Hippocampal formation (tissue), 2 donors: Measurements from ENCODE around the gene PHETA1.

Source experiments
- DNase-seq, 2 donors: peaks; one replicate each; lab custom pipeline; 2025; lab: John Stamatoyannopoulos, UW

PHETA1 gene, protein sequence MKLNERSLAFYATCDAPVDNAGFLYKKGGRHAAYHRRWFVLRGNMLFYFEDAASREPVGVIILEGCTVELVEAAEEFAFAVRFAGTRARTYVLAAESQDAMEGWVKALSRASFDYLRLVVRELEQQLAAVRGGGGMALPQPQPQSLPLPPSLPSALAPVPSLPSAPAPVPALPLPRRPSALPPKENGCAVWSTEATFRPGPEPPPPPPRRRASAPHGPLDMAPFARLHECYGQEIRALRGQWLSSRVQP

DNA sequence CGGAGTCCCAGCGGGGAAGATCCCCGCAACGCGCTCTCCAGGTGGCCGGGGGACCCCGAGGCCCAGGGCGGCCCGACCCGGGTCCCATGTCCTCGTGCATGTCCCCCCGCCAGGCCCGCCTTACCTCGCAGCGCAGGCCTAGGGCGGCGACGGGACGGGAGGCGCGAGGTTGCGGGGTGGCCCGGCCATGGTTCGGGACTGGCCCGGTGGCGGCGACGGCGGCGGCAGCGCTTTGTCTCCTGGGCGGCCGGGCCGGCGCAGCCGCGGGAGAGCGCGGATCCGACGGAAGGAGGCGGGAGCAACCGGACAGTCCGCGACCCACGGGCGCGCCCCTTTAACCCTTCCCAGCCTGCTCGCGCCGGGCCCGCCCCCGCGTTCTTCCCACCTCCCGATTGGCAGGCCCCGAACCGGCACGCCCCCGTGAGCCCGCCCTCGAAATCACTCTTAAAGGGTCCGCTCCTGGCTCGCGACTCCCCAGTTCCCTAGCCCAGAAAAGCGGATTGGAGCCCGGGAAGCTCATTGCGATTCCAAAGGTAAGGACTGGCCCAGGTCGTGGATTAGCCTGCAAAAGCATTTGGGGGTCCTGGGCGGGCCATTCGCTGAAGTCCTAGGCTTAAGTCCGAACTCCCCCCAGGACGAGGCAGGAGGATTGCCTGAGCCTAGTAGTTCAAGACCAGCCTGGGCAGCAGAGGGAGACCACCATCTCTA, at the start of gene PHETA1:
PHETA1 (minus strand) TSS at position 308 of the 708 bp plus-strand sequence. CDS start 5,668 bp downstream, outside the sequence.
- DNase-seq: peak; percentile 83 to 92

DNA sequence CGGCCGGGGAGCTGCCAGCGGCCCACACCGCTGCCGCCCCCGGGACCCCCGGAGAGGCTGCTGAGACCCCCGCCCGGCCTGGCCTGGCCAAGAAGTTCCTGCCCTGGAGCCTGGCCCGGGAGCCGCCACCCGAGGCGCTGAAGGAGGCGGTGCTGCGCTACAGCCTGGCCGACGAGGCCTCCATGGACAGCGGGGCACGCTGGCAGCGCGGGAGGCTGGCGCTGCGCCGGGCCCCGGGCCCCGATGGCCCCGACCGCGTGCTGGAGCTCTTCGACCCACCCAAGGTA, 49.6 kb upstream of the PHETA1 start:
- DNase-seq: no peak

DNA sequence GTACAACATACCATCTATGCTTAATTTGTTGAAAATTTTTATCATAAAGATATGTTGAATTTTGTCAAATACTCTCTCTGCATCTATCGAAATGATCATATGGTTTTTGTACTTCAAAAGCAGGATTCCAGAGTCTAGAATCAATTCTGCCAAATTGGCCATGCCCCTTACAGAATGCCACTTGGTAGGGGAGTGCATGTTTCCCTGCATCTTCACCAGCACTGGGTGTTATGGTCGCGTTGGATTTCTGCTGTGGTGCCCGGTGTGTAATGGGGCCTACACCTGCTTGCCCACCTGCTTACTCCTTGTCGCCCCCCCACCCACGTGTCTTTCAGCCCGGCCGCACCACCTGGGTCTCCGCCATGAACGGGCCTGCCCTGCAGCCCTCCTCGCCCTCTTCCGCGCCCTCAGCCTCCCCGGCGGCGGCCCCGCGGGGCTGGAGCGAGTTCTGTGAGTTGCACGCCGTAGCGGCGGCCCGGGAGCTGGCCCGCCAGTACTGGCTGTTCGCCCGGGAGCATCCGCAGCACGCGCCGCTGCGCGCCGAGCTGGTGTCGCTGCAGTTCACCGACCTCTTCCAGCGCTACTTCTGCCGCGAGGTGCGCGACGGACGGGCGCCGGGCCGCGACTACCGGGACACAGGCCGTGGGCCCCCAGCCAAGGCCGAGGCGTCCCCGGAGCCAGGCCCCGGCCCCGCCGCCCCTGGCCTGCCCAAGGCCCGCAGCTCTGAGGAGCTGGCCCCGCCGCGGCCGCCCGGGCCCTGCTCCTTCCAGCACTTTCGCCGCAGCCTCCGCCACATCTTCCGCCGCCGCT, 49.1 kb upstream of the PHETA1 start:
- no peak for DNase-seq

DNA sequence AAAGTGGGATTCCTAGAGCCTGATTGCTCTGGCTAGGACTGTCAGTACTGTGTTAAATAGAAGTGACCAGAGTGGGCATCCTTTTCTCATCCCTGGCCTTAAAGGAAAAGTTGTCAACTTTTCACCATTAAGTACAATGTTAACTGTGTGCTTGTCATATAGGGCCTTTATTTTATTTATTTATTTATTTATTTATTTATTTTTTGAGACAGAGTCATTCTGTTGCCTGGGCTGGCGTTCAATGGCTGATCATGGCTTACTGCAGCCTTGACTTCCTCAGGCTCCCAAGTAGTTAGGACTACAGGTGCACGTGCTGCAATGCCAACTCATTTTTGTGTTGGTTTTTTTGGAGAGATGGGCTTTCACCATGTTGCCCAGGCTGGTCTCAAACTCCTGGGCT, 48.4 kb upstream of the PHETA1 start:
- no peak for DNase-seq

DNA sequence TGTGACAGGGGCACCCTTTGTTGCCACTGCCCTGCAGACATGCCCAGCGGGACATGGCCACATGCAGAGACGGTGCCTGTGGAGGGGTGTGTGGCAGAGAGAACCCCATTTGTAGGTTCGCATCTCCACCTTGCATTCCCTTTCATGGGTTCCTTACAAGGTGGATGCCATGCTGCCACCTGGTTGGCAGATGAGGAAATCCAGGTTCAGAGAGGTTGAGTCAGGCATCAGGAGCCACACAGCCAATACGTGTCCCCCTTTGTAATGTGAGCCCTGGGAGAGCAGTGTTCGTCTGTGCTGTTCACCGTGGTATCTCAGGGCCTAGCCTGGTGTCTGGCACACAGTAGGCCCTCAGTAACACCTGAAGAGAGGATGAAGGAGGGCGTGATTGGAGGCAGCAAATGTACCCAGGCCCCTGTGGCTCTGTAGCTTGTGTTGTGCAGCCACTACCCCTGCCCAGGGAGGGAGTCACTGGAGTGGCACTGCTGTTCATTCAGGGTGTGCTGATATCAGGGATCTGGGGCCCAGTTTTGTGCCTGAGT, 45.9 kb upstream of the PHETA1 start:
- no peak for DNase-seq

DNA sequence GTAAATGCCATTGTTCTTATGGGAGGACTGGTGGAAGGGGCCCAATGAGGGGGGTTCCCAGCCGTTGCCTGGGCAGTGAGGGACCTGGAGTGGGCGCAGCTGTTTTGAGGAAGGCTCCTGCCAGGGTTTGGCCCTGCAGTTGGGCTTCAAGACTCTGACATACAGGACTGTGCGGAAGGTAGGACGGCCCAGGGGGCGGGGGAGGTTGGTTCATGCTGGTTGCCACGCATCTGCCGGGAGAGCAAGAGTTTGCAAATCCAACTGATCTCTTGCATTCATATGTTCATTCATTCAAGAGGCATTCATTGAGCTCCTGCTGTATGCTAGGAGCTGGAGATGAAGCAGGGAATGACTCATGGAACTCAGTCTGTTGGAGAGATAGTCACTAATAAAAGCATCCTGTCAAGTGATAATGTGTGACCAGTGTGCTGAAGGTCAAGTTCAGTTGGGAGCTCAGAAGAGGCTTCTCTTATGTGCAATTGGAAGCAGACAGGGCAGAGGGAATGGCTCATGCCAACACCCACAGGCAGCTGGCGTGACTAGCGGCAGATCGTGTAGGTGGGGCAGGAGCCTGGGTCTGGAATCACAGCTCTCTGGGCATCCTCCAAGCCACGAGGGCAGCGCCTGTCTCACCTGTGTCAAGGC, 44.7 kb upstream of the PHETA1 start:
- DNase-seq: no peak

DNA sequence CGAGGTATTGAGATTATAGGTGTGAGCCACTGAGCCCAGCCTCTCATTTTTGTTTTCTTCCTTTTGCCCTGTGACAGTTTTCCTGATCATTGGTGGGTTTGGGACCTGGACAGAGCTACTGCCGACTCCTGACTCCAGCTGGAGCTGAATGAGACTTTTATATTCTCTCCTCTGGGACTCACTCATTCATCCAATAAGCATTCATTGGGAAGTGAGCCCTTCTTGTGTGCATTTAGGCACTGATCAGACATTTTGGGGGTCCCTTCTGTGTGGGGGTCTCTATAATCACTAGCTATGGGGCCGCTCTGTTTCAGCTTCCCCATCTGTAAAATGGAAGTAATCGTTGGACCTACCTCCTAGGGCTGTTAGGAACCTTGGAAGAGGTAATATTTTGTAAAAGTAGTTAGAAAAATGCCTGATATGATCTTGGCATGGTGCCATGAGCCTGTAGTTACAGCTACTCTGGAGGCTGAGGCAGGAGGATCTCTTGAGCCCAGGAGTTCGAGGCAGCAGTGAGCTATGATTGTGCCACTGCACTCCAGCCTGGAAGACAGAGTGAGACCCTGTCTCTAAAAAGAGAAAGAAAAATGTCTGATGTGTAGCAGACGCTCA, 44.0 kb upstream of the PHETA1 start:
- DNase-seq: no peak

DNA sequence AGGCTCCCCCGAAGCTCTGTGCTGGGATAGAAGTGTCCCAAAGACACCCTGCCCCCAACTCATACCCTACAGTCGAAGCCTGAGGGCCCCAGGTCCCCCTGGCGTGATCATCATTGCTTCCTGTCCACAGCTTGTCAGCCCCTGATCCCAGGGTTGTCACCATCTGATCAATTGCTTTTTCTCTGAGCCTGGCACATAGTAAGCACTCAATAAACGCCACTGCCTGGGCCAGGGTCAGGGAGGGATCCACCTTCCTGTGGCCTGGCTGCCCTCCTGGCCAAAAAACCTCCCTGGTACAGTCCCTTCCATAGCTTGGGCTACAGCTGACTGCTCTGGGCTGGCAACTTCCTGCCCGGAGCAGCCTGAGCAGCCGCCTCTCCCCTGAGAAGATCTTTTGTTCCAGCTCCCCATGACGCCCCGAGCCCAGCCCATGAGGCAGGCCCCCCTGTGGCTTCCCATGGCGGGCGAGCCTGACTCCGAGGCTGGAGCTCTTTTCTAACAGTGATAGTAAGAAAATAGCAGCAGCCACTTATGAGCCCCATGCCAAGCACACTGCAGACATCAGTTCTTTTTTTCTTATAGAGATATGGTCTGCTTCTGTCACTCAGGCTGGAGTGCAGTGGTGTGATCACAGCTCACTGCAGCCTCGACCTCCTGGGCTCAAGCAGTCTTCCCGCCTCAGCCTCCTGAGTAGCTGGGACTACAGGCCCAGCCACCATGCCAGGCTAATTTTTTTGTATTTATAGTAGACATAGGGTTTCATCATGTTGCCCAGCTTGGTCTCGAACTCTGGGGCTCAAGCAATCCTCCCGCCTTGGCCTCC, 43.3 kb upstream of the PHETA1 start:
- DNase-seq: peak; percentile 39 to 44

DNA sequence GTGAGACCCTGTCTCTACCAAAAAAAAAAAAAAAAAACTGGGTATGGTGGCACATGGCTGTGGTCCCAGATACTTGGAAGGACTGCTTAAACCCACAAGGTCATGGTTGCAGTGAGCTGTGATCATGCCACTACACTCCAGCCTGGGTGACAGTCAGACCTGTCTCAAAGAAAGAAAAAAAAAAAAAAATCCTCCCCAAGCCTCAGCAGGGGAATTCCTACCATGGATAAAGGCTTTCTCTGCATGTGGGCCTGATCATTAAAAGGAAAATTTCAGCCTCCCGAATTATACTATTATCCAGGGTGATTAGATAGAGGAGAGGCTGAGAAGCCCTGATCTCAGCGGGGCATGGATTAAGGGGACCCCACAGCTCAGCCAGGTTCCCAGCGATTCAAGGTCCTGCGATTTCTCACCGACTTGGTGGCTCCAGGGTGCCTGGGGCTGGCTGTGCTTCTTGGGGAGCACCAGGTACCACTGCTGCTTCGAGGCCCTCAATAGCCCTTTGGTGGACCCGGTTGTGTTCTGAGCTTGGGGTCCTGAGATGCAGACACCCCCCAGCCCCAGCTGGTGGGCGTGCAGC, 42.4 kb upstream of the PHETA1 start:
- no peak for DNase-seq

DNA sequence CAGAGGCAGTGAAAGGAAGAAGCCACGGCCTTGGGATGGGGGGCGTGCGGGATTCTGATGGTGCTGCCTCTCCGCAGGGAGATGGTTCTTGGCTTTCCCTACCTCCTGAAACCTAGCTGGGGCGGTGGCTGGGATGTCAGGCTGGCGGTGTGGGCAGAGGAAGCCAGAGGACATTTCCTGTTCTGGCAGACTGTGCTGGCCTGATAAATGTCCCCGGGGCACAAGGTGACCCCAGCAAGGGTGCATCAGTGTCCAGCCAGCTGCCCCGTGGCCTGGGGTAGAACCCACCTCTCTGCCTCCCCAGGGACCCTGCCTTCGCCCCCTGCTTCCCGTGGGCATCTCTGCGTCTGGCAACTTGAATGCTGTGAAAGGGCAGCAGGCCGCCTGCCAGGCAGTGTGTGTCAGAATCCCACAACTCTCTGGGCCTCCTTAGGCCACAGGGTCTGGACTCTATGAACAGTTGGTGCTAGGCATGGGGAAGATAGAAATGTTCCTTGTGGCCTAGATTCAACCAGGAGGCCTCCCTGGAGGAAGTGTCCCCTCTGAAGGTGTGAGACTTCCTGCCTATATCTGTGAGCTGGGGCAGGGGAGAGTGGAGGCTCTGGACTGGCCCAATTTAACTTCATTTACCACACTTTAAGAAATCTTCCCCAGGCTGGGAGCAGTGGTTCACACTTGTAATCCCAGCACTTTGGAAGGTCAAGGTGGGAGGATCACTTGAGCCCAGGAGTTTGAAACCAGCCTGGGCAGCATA, 41.7 kb upstream of the PHETA1 start:
- no peak for DNase-seq

DNA sequence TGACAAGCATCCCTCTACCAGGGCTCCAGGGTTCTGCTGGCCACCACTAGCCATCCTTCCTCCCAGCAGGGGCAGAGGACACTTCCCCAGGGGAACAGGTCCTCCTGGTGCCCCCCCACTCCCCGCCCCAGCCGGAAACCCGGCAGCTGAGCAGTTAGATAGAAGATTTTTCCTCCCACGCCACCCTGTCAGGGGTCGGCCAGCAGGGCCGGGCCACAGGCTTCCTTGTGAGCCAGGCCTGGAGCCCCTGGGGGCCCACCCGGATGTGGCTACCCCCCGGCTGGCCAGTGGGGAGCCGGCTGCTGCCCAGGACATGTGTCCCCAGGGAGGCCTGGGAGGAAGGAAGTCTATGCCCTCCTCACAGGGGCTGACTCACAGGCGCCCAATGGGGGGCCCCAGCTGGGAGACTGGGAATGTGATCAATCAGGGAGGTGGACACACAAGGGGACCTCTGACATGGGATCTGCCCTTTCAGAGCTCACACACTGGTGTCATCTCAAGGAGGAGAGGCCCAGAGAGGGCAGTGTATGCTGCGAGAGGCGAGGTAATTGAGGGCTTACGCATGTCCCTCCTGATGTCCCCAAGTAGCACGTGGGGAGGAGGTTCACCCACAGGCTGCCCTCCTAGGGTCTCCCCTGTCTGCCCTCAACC, 41.0 kb upstream of the PHETA1 start:
- DNase-seq: peak in 1 of 2 donors; percentile 39

DNA sequence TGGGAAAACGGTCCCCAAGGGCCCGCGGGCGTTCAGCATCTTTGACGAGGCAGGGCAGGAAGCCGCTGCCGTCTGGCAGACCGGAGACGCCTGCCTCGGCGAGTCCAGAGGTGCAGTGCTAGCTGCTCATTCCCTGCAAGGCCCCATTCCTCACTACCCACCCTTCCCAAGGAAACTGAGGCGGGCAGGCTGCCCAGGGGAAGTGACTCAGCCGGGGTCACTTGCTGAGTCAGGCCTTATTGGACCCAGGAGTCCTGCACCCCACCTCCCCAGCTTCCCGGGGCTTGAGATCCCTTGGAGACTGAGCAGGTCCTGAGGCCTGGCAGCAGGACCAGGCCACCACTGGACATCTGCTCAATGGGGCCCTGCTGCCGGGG, 40.5 kb upstream of the PHETA1 start:
- no peak for DNase-seq

DNA sequence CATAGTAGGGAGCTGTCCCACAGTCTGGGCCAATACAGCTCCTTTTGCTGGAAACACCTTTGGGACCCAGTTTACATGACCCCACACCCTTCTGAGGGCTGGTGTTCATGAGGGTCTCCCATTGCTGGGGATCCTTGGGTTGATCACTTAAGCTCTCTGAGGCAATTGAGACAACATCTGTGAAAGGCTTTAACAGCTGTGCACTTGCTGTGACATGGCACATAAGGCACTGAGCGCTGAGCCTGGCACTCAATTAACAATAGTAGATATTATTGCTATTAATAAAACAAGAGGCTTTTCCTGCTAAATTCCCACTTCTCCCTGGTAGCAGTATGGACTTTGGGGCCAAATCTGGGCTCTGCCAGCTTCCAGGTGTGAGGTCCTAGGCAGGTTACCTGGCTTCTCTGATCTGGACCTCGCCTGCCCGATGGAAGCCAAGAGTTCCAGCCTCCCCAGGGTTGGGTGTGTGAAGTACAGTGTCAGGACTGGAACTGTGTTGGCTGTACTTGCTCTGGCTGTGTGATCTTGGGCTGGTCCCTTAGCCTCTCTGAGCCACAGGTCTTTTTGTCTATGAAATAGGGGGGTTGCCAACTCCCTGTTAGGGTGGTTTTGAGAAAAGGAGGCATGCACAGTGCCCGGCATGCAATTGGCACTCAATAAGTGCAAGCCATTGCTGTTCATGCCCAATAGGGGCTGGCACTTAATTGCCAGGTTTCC, 39.9 kb upstream of the PHETA1 start:
- DNase-seq: no peak

DNA sequence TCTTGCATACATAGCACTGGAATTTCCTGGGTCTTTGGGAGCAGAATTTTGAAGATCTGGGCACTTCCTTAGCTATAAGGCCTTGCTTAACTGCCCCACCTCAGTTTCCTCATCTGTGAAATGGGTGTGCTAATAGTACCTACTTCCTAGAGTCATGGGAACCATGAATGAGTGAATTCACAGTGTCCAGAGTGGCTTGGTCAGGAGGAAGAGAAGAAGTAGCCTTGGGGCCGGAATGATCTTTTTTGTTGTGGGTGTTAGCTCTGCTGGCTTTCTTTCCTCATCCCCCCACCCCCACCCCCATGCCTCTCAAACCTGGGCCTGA, 39.2 kb upstream of the PHETA1 start:
- DNase-seq: no peak

DNA sequence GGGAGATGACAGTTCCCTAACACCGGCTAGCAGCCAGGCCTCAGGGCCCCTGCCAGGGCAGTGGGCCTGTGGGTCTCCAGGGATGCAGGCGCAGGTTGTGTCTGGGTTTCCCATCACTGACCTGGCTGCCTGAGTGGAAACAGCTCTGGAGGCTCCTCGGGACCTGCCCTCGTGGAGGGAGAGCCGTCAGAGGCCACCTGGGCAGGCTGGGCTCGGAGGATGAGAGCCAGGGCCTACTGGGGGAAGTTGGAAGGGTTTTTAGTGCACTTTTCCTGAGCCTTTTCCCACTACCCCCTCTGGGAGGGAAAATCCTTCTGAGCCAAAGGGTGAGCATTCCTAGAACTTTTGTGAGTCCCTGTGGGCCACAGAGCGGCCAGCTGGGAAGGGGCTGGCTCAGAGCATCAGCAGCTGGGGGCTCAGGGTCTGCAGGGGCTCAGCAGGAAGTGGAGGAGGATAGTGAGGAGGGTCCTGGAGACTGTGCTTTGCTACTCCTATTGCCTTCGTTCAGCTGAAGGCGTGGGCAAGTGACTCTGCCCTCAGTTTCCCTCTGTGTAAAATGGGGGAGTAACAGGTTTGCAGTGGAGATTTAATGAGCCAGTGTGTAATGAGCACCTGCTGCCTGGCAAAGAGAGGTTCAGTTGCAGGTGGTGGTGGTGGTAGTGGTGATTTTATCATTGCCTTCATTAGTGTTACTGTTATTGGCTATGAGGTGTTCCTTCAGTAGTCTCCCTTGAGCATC, 38.7 kb upstream of the PHETA1 start:
- no peak for DNase-seq

DNA sequence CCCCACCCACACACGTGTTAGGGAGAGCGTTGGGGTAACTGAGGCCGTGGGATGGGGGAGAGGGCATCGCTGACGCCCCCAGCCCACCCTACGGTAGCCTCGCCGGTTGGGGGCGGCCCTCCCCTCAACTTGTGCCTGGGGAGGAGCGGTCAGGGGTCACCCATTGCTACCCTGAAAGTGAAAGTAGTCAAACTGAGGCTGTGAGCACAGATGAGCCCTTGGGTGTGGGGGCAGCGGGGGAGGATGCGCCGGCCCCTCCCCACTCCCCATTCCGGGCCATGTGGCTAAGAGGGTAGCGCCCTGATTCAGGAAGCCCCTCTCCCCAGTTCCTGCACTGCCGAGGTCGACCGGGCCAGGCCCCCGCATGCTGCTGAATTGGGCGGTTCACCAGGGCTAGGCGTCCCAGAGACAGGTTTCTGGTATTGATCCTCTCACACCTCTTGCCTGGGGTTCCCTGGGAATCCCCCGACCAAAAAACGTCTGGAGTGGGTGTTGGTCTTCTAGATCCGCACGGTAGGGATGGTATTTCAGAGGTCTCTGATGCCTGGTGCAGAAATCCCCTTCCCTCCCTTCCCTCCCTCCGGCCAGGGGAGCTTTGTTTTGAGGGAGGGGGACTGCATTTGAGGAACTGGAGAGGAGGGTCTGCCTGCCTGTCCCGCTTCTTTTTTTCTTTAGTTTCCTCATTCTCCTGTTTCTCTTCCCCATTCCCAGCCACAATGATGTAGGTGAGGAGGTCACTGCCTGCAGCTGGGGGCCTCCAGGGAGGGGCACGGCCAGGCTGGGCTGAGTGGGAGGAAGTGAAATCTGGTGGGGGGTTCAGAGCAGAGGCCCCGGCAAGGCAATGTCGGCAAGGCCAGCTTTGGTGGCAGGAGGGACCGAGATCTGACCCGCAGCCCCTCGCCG, 37.8 kb upstream of the PHETA1 start:
- DNase-seq: peak in 1 of 2 donors; percentile 31

DNA sequence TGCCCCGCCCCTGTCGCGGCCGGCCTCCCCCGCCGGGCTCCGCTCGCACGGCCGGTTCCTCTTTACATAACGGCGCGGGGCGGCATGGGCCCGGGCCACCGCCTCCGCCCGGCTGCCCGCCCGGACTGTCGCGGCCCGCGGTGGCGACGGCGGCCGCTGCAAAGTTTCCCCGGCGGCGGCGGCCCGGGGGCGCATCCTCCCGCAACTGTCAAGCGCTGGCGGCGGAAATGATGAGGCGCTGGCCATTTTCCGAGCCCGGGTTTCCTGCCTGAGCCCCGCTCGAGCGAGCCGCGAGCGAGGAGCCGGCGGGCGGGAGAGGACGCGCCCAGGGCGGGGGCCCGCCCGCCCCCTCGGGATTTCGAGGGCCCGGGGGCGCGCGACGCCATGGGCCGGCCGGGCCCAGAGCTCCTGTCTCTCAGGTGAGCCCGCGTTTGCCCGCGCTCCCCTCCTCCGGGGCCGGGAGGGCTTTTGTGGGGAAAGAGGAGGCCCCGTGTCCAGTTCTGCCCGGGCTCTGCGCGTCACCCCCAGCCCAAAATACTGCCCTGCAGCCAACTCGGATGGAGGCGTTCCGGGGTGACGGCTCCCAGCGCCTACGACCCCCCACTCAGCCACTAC, 37.1 kb upstream of the PHETA1 start, which contains the start of gene SH2B3:
SH2B3 (plus strand) TSS at position 65 of the 615 bp plus-strand sequence. CDS start 12,223 bp downstream, outside the sequence.
- DNase-seq: no peak
